ENCODE measurements around the gene AHNAK. TPM values are rescaled to one million over a fixed set of nuclear protein-coding genes. Genes with fewer than 3 reads are reported as not detected.
A peak's percentile ranks its signal among the peaks of the same experiment; 100 is the strongest.
"Not testable (repeated sequence)": the region's sequence is repeated elsewhere in the genome, so short reads cannot be mapped to it uniquely, and the experiment has no call there.

The AHNAK gene
- total RNA-seq, 2 donors from 2014 or later, result 329 to 404 TPM

GRCh38 chr11:62556108-62556874 is 9.7 kb upstream of the AHNAK start:
- ATAC-seq, result peak; percentile 74 to 77

GRCh38 chr11:62555464-62556107 is 9.0 kb upstream of the AHNAK start:
- DNase-seq (no peak), ATAC-seq (peak in 1 of 2 donors; percentile 5)
- intact Hi-C loops (cut with DNase I), result loop anchor here in 1 of 2 donors (5.0 kb wide), 1 partner anchor 158 kb away; no protein-coding TSS in a partner anchor

More at GRCh38 chr11:62556108-62556874, 9.7 kb upstream of the AHNAK start:
- intact Hi-C loops (cut with DNase I), result loop anchor here in 1 of 2 donors (5.0 kb wide), 1 partner anchor 159 kb away; no protein-coding TSS in a partner anchor
- DNase-seq, result peak; percentile 93

GRCh38 chr11:62554387-62555167 is 8.0 kb upstream of the AHNAK start:
- no peak for ATAC-seq
- DNase-seq, result peak; percentile 39
- intact Hi-C loops (cut with DNase I), result loop anchor here in 1 of 2 donors (5.0 kb wide), 1 partner anchor 157 kb away; no protein-coding TSS in a partner anchor

DNA sequence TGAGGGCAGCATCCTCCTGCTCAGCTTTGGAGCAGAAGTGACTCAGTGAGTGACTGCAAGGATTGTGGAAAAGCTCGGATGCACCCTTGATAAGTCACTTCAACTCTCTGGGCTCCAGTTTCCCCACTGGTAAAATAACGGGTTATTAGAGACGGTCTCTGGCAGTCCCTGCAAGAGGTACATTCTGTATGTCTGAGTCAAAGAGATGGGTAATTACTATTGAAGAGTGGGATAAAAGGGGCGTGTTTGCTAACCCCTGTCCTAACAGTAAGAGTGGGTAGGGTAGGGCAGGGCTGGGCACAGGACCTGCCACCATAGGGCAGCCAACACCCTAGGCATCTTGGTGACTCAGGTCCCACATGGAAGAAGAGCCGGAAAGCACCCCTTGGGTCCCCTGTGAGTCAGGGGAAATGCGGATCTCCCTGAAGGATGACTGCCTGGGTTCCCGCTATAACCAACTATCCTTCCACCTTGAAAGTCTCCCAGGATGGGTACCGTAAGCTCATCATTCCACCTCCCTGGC is 7.3 kb upstream of the AHNAK start:
- ATAC-seq, result no peak
- peak; percentile 25 for DNase-seq
- intact Hi-C loops (cut with DNase I), result no loop called here

DNA sequence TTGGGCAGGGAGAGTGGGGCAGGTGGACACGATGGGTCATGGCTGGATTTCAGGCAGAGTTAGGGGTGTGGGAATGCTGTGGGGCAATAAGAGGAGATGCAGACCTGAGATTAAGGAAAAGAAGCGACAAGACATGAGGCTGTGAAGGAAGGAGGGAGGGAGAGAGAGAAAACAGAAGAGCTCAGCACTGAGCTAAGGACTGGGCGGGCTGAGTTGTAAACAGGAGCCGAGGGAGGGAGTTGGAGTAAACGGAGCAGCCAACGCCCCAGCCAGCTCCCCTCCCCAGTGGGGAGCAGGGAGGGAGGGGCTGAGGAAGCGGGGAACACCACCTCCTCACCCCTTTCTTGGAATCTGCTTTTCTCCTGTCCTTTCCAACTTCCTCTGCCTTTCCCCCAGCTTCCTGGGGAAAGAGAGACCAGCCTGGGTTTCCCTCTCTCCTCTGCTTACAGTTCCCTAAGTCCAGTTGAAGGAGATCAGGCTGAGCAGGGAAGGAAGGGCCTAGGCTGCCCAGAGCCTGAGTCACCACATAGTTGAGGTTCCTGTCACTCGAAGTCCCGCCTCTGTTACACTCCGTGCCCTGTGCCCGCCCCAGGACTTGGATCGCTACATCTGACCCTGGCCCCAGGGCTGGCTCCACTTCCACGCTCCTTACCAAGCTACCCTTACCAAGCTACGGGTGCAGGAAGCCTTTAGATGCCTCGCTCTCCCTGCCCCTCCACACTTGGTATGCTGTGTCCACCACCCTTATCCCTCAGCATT is 6.7 kb upstream of the AHNAK start:
- ATAC-seq (peak; percentile 75 to 83), DNase-seq (peak; percentile 88)
- intact Hi-C loops (cut with DNase I), result no loop called here

DNA sequence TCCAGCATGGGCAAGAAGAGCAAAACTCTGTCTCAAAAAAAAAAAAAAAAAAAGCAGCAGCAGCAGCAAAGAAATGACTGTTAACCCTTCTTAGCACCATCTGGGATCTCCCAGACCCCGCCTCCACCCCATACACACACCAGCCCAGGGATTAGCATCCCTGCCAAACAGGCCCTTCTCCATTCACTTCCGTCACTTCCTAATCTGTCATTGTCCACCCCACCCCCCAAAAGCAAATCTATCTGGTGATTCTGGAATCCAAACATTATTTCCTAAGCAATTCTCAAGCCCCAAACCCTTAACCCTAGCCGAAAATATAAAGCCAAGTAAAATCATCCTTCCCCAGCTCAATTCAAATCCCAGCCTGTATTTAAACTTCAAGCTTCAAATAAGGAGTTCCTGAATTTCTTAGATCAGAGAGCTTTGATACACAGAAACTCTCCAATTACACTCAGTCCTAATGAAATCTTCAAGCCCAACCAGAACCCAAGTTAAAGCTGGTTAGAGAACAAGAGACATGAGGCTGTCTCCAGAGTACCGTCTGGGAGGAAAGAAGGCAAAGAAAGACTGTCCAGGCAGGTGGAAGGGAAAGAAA is 6.0 kb upstream of the AHNAK start:
- intact Hi-C loops (cut with DNase I), result no loop called here
- ATAC-seq (no peak), DNase-seq (peak; percentile 24)

DNA sequence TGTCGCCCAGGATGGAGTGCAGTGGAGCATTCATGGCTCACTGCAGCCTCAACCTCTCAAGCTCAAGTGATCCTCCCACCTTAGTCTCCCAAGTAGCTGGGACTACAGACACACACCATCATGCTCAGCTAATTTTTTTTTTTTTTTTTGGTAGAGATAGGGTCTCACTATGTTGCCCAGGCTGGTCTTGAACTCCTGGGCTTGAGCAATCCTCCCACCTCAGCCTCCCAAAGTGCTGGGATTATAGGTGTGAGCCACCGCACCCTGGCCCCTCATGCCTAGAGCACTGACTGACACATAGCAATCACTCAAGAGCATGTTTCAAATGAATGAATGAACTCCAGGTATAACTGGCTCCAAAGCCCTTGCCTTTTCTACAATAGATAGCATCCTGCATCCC is 3.9 kb upstream of the AHNAK start:
- ATAC-seq; intact Hi-C loops (cut with DNase I); DNase-seq: not testable (repeated sequence)

DNA sequence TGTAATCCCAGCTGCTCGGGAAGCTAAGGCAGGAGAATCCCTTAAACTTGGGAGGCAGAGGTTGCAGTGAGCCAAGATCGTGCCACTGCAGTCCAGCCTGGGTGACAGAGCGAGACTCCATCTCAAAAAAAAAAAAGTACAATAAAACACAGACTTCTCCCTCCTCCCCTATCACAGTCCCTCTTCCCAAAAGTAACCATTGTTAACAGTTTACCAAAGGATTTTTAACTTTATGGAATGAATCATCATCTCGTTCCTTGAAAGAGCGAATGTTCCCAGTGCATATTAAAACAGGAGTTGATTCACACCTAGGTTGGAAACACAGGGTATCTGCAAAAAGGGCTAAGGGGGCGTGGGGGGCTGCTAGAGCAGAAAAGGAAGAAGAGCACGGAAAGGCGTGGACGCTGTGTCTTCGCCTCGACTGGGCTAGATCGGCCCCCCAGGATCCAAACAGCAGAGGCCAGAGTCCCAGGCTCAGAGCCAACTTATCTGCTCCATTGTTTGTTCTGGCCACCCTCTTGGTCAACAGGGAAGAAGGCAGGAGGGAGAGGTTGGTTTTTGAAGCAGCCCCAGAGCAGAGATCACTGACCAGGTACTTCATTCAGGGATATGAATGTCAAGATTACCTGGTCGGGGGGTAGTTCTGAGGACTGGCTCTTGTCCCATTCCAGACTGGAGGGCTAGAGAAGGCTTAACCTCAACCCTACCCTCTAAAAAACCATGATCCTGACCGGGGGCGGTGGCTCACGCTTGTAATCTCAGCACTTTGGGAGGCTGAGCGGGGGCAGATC is 2.1 kb upstream of the AHNAK start:
- ATAC-seq (no peak), DNase-seq (peak; percentile 76)
- intact Hi-C loops (cut with DNase I), result loop anchor here in 1 of 2 donors (10.0 kb wide), 1 partner anchor 154 kb away; no protein-coding TSS in a partner anchor

DNA sequence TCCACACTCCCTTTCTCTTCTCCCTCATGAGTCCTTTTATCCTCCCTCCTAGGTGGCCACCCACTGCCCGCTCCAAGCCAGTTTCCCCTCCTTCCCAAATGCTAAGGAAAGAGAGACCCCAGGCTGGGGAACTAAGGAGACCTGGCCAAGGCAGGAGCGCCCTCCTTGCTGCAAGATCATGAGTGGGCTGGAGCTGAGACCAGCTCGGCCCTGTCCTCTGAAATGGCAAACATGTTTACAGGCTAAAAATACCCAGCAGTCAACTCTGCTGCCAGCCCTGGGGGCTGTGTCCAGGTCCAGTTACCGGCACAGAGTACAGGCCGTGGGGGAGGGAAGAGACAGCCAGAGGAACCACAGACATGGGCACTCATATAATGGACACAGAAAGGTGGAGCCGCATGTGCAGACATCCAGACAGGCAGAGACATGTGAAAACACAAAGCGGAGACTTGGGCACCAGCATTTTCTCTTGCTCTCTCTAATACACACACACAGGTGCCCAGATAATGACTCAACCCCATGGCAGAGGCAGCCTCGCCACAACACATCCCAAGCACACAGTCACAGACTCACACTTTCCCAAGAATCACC is 1.2 kb upstream of the AHNAK start:
- intact Hi-C loops (cut with DNase I), result loop anchor here in 1 of 2 donors (10.0 kb wide), 1 partner anchor 153 kb away; no protein-coding TSS in a partner anchor
- peak; percentile 49 for DNase-seq

DNA sequence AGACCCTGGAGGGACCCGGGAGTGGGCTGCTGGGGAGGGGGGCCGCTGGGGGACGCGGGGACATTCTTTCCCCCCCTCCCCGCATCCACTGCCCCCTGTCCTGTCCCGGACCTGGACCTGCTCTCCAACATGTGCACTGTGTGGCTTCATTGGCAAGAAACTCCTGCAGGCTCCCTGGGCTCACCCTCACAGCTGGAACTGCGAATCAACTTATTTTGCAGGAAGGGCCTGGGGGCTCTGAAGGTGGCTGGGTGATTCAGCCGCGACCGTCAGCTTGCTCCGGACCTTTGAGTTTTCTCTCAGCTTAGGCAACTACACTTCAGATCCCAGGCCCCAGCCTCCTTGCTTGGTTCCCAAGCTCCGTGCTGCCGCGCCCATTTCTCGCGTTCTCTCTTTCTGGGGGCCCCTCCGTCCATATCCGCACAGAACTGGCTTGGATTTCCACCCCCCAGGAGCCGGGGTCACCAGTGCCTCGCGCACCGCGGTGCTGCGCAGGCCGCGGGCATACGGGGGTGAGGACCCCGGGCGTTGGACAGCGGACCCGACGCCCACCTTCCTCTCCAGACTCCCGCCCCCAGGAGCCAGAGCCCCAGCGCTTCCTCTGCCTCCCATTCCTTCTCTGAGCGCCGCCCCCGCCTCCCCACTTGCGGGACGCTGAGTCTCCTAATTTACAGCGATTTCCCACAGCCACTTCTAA is 471 bp upstream of the AHNAK start:
- ATAC-seq (no peak), DNase-seq (peak; percentile 50)
- intact Hi-C loops (cut with DNase I), result loop anchor here in 1 of 2 donors (10.0 kb wide), 1 partner anchor 152 kb away; no protein-coding TSS in a partner anchor

More for the DNA sequence above, 1.2 kb upstream of the AHNAK start:
- no peak for ATAC-seq

DNA sequence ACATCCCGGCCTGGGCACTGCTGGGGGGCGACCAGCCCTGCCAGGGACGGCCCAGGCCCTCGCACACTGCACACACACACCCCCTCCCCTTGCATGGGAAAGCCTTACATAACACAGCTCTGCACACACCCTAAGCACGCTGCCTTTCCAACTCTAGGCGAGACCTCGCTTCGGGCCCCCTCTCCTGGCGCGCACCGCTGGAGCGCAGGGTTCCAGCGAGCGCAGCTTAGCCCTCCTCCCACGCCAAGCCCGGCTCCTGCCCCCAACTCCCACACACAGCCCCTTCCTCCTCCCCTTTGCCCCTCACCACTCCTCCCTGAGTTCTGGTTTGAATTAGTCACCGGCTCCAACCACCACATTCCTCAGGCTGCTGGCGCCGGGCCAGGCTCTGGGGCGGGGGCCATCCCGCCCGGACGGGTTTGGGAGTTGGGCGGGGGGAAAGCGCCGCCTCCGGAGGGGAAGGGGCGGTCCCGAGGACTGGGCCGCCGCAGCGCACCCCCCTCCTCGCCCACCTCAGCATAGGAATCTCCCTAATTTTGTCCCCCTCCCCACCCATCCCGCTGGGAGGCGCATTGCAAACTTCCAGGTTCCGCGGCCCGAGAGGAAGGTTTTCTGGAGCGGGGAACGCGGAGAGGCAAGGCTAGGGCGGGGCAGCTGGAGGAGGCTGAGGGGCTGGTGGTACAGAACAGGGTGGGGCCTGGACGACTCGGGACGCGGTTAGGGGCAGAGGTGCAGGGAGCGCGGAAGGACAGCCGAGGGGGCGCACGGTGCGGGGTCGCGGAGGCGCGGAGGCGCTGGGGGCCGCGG is 966 bp downstream of the AHNAK start:
- peak; percentile 95 for DNase-seq
- intact Hi-C loops (cut with DNase I), result loop anchor here in 1 of 2 donors (10.0 kb wide), 1 partner anchor 151 kb away; no protein-coding TSS in a partner anchor
- ATAC-seq, result peak; percentile 58 to 69

GRCh38 chr11:62544581-62545436 is 1.8 kb downstream of the AHNAK start:
- DNase-seq, result peak; percentile 54
- peak in 1 of 2 donors; percentile 0 for ATAC-seq
- intact Hi-C loops (cut with DNase I), result loop anchor here (5.0 to 10.0 kb wide), 4 partner anchors 38 to 150 kb away; no protein-coding TSS in a partner anchor

- intact Hi-C loops (cut with DNase I), result loop anchor here (5.0 to 10.0 kb wide), 4 partner anchors 37 to 149 kb away; no protein-coding TSS in a partner anchor
- DNase-seq, result no peak
- ATAC-seq, result no peak
Measured at GRCh38 chr11:62543680-62544444, 2.7 kb downstream of the AHNAK start.
